HCT116 (cell line): Measurements from ENCODE around the gene KMT2C.

Experiments used
- CBX3 ChIP-seq: IDR thresholded peaks from 2 replicates; pipeline ENCODE4 v1.6.1; 2012; ENCODE audit warnings: low read depth
- CTCF ChIP-seq, 3 experiments: fragments of 200-600 bp in 1 of 3; sonication (generic) in 1 of 3; IDR thresholded peaks in 2 of 3; conservative IDR thresholded peaks in 1 of 3; 2 replicates each; pipeline ENCODE4 v1.5.1; 2012 to 2017; ENCODE audit warnings: low read depth in 2 of 3, low read length in 2 of 3, antibody characterized with exemption in 1 of 3, borderline replicate concordance in 1 of 3, control low read depth in 1 of 3, mild to moderate bottlenecking in 1 of 3, mixed read lengths in 1 of 3, mixed run types in 1 of 3, moderate library complexity in 1 of 3; ENCODE audit not compliant: insufficient read depth in 1 of 3
- EZH2phosphoT487 ChIP-seq: fragments of 200-600 bp; IDR thresholded peaks from 2 replicates; pipeline ENCODE4 v1.6.1; 2018; ENCODE audit warnings: antibody characterized with exemption, borderline replicate concordance
- JUND ChIP-seq: IDR thresholded peaks from 2 replicates; pipeline ENCODE4 v1.6.1; 2012
- POLR2A ChIP-seq: IDR thresholded peaks from 2 replicates; pipeline ENCODE4 v1.7.0; 2011; ENCODE audit warnings: borderline replicate concordance; ENCODE audit not compliant: insufficient read depth, insufficient read length; ENCODE audit errors: extremely low read depth
- RAD21 ChIP-seq: IDR thresholded peaks from 2 replicates; pipeline ENCODE4 v1.6.1; 2012; ENCODE audit warnings: low read depth, mild to moderate bottlenecking
- REST ChIP-seq: IDR thresholded peaks from 2 replicates; pipeline ENCODE4 v1.6.1; 2012; ENCODE audit warnings: low read depth
- TCF7L2 ChIP-seq: IDR thresholded peaks from 2 replicates; pipeline ENCODE4 v1.7.0; 2011; ENCODE audit warnings: borderline replicate concordance, inconsistent platforms; ENCODE audit not compliant: insufficient read depth, insufficient read length; ENCODE audit errors: extremely low read depth
- YY1 ChIP-seq: IDR thresholded peaks from 2 replicates; pipeline ENCODE4 v1.6.1; 2011; ENCODE audit warnings: low read length, low read depth, moderate library complexity, mild to moderate bottlenecking; ENCODE audit not compliant: insufficient replicate concordance; ENCODE audit errors: extremely low read depth
- ZNF274 ChIP-seq: fragments of 200-500 bp; sonication (Bioruptor generic); IDR thresholded peaks from 2 replicates; pipeline ENCODE4 v1.6.1; 2014; ENCODE audit warnings: mild to moderate bottlenecking, low read depth, low read length, inconsistent platforms

- TF ChIP-seq POLR2A (no peak), CTCF (IDR thresholded peaks at IDR 0.05 in 2 of 3, conservative IDR thresholded peaks at IDR 0.05 in 1 of 3; ENCODE audit: borderline replicate concordance in 1 of 3, insufficient read depth in 1 of 3, low read depth in 2 of 3, low read length in 2 of 3) (no peak), REST (no peak), RAD21 (no peak), TCF7L2 (no peak), EZH2phosphoT487 (no peak), JUND (no peak), CBX3 (no peak), YY1 (no peak), ZNF274 (no peak)
These were observed 52.2 kb downstream of the KMT2C start for GRCh38 chr7:152383341-152384234.
